HEK293 (cell line): ENCODE measurements around the gene BTBD6.

ENCODE experiments used
- CTCF ChIA-PET: fragments of 350-600 bp; formaldehyde crosslinking; extraction: SDS; loops from one replicate; lab custom pipeline; 2021; ENCODE audit warnings: antibody characterized with exemption; lab: Yijun Ruan, JAX
- POLR2A ChIA-PET: fragments of 300-600 bp; formaldehyde crosslinking; extraction: SDS; loops from one replicate; lab custom pipeline; 2020; ENCODE audit warnings: antibody characterized with exemption, inconsistent platforms; lab: Yijun Ruan, JAX
- H3K27ac ChIP-seq: fragments of 200-500 bp; sonication (Bioruptor generic); 2 replicates; pipeline ENCODE4 v1.5.1; 2014; ENCODE audit warnings: low read depth, low read length, control low read depth, inconsistent platforms; ENCODE audit errors: extremely low read depth
- H3K36me3 ChIP-seq, 2 experiments: fragments of 200-500 bp in 1 of 2; sonication (Bioruptor generic) in 1 of 2; 1 replicate in 1 of 2; 2 replicates in 1 of 2; pipeline ENCODE4 v1.5.1; 2014 to 2017; ENCODE audit warnings: inconsistent platforms in 2 of 2, low read length in 2 of 2; ENCODE audit not compliant: control insufficient read depth in 2 of 2, insufficient read depth in 1 of 2
- H3K4me1 ChIP-seq: fragments of 200-500 bp; sonication (Bioruptor generic); 2 replicates; pipeline ENCODE4 v1.5.1; 2014; ENCODE audit warnings: mild to moderate bottlenecking, low read length, inconsistent platforms; ENCODE audit not compliant: control insufficient read depth, insufficient read depth
- H3K4me3 ChIP-seq: 2 replicates; pipeline ENCODE4 v1.5.1; 2011; ENCODE audit warnings: low read depth, mild to moderate bottlenecking, control low read depth, low read length, moderate library complexity
- H3K9me3 ChIP-seq: fragments of 200-500 bp; sonication (Bioruptor generic); 2 replicates; pipeline ENCODE4 v1.5.1; 2014; ENCODE audit warnings: low read depth, low read length, inconsistent platforms; ENCODE audit not compliant: control insufficient read depth, insufficient read depth
- EGR2 ChIP-seq: fragments of 450-650 bp; formaldehyde crosslinking; IDR thresholded peaks from 2 replicates; pipeline ENCODE4 v1.5.1; 2016; ENCODE audit warnings: low read depth, missing biosample characterization, missing genetic modification characterization
- HOXD13 ChIP-seq: sonication (generic); formaldehyde crosslinking; IDR thresholded peaks from 2 replicates; pipeline ENCODE4 v1.8.0; 2022; ENCODE audit warnings: missing genetic modification reagents, borderline replicate concordance
- KLF1 ChIP-seq: fragments of 450-650 bp; formaldehyde crosslinking; IDR thresholded peaks from 2 replicates; pipeline ENCODE4 v1.5.1; 2016; ENCODE audit warnings: missing biosample characterization, missing genetic modification characterization
- KLF10 ChIP-seq: fragments of 450-650 bp; IDR thresholded peaks from 2 replicates; pipeline ENCODE4 v1.5.1; 2018; ENCODE audit warnings: missing biosample characterization, mild to moderate bottlenecking, missing genetic modification characterization
- KLF16 ChIP-seq: fragments of 450-650 bp; formaldehyde crosslinking; IDR thresholded peaks from 2 replicates; pipeline ENCODE4 v1.5.1; 2017; ENCODE audit warnings: missing biosample characterization, missing genetic modification characterization
- ZBTB17 ChIP-seq: fragments of 450-650 bp; formaldehyde crosslinking; IDR thresholded peaks from 2 replicates; pipeline ENCODE4 v1.5.1; 2016; ENCODE audit warnings: missing biosample characterization, missing genetic modification characterization
- ZBTB48 ChIP-seq: fragments of 450-650 bp; formaldehyde crosslinking; IDR thresholded peaks from 2 replicates; pipeline ENCODE4 v1.5.1; 2016; ENCODE audit warnings: missing biosample characterization, missing genetic modification characterization
- ZFHX2 ChIP-seq: fragments of 450-650 bp; formaldehyde crosslinking; conservative IDR thresholded peaks from 2 replicates; pipeline ENCODE4 v1.5.1; 2016; ENCODE audit warnings: missing biosample characterization, missing genetic modification characterization
- ZFP69B ChIP-seq: fragments of 450-650 bp; formaldehyde crosslinking; IDR thresholded peaks from 2 replicates; pipeline ENCODE4 v1.5.1; 2016; ENCODE audit warnings: missing biosample characterization, missing genetic modification characterization
- ZIC2 ChIP-seq: fragments of 450-650 bp; formaldehyde crosslinking; IDR thresholded peaks from 2 replicates; pipeline ENCODE4 v1.5.1; 2016; ENCODE audit warnings: missing biosample characterization, missing genetic modification characterization
- ZNF211 ChIP-seq: fragments of 450-650 bp; formaldehyde crosslinking; IDR thresholded peaks from 2 replicates; pipeline ENCODE4 v1.5.1; 2016; ENCODE audit warnings: low read depth, missing biosample characterization, missing genetic modification characterization
- ZNF274 ChIP-seq, 2 experiments: fragments of 200-500 bp in 1 of 2; fragments of 450-650 bp in 1 of 2; sonication (Bioruptor generic) in 1 of 2; formaldehyde crosslinking in 1 of 2; IDR thresholded peaks; 2 replicates each; pipeline versions ENCODE4 v1.5.1 to v1.6.1; 2014 to 2016; ENCODE audit warnings: borderline replicate concordance in 1 of 2, inconsistent platforms in 1 of 2, low read length in 1 of 2, missing biosample characterization in 1 of 2, missing genetic modification characterization in 1 of 2
- ZNF311 ChIP-seq: fragments of 450-650 bp; formaldehyde crosslinking; IDR thresholded peaks from 2 replicates; pipeline ENCODE4 v1.5.1; 2017; ENCODE audit warnings: missing biosample characterization, missing genetic modification characterization, borderline replicate concordance
- ZNF621 ChIP-seq: fragments of 450-650 bp; formaldehyde crosslinking; IDR thresholded peaks from 2 replicates; pipeline ENCODE4 v1.5.1; 2017; ENCODE audit warnings: missing biosample characterization, missing genetic modification characterization
- ZNF629 ChIP-seq: fragments of 450-650 bp; formaldehyde crosslinking; IDR thresholded peaks from 2 replicates; pipeline ENCODE4 v1.5.1; 2017; ENCODE audit warnings: missing biosample characterization, missing genetic modification characterization
- TF ChIP-seq, protein P1 (sequence below): fragments of 450-650 bp; formaldehyde crosslinking; IDR thresholded peaks from 2 replicates; pipeline ENCODE4; 2016; ENCODE audit warnings: missing biosample characterization, missing genetic modification characterization
- TF ChIP-seq, protein P2 (sequence below): fragments of 450-650 bp; formaldehyde crosslinking; IDR thresholded peaks from 2 replicates; pipeline ENCODE4 v1.5.1; 2017; ENCODE audit warnings: missing biosample characterization, missing genetic modification characterization
- TF ChIP-seq, protein P3 (sequence below): fragments of 450-650 bp; formaldehyde crosslinking; IDR thresholded peaks from 2 replicates; pipeline ENCODE4 v1.5.1; 2016; ENCODE audit warnings: missing biosample characterization, missing genetic modification characterization

BTBD6 gene

DNA sequence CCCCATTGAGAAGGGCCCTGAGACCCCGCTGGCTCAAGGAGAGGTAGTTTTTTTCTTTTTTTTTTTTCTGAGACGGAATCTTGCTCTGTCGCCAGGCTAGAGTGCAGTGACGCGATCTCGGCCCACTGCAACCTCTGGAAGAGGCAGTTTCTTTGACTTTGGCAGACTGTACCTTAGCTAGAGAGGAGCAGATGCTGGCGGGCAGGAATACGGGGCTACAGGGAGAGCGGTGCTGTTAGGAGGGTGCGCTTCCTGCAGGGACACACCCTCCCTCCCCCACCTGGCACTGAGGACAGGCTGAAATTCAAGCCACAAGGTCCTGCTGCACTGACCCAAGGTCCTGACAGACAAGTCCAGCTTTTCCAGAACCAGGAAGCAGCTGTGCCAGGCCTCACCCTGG lies 35.0 kb upstream of the BTBD6 start (continued):
- TF ChIP-seq ZNF211 (tag by site-specific recombination) = no peak
- TF ChIP-seq KLF10 = no peak
- TF ChIP-seq ZIC2 = peak; percentile 62
- TF ChIP-seq HOXD13 (CRISPR knock-in tag) = no peak
- TF ChIP-seq ZNF621 (tag by site-specific recombination) = no peak

DNA sequence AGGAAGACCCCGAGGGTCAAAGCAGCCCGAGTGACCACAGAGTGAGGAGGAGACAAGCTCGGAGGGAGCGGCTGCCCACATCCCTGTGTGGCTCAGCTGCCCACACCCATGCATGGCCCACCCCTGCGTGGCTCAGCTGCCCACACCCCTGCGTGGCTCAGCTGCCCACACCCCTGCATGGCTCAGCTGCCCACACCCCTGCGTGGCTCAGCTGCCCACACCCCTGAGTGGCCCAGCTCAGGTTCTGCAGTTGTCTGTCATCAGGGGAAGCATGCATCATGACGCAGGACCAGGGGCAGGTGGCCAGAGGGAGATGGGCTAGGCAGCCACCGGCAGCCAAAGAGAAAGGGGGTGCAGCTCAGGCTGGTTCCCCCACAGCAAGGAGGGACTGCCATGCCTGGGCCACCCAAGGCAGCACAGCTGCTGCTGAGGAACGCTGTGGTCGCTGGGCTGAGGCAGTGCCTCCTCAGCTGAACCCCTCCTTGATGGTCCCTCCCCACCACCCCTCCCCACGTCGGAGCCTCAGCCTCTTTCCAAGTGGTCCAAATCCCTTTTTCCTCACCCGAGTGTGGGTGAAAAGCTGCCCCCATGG lies 33.9 kb upstream of the BTBD6 start:
- H3K27ac ChIP-seq = no peak overlapping the region
- TF ChIP-seq KLF16 (tag by site-specific recombination) (no peak), ZNF629 (no peak), ZNF274 (IDR thresholded peaks at IDR 0.05; ENCODE audit: low read length) (no peak), ZNF274 (tag by site-specific recombination; IDR thresholded peaks at IDR 0.05; ENCODE audit: borderline replicate concordance) (no peak), ZBTB48 (tag by site-specific recombination) (no peak), ZFP69B (tag by site-specific recombination) (no peak), ZFHX2 (peak; percentile 90), KLF1 (tag by site-specific recombination) (peak; percentile 70), ZBTB17 (tag by site-specific recombination) (no peak), EGR2 (tag by site-specific recombination) (peak; percentile 84)
- TF ChIP-seq, protein P1, sequence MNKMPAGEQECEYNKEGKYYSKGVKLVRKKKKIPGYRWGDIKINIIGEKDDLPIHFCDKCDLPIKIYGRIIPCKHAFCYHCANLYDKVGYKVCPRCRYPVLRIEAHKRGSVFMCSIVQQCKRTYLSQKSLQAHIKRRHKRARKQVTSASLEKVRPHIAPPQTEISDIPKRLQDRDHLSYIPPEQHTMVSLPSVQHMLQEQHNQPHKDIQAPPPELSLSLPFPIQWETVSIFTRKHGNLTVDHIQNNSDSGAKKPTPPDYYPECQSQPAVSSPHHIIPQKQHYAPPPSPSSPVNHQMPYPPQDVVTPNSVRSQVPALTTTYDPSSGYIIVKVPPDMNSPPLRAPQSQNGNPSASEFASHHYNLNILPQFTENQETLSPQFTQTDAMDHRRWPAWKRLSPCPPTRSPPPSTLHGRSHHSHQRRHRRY (tag by site-specific recombination) = no peak
- no peaks in the 10 kb centered on the region for H3K4me1 ChIP-seq
- ChIA-PET POLR2A (interaction anchor here (1.2 kb wide), 1 partner anchor 10 kb away, joined by 3 read pairs; no protein-coding TSS in a partner anchor), CTCF (interaction anchor here (0.9 to 2.1 kb wide), 3 partner anchors 10 to 137 kb away, joined by 3 to 5 read pairs (median 4); no protein-coding TSS in a partner anchor)
- no peak overlapping the region for H3K4me3 ChIP-seq
- peaks cover 0 to 73% of the 10 kb centered on the region in 2 experiments; a peak in 1 of 3 replicates for H3K36me3 ChIP-seq
- H3K9me3 ChIP-seq = no peaks in the 10 kb centered on the region

DNA sequence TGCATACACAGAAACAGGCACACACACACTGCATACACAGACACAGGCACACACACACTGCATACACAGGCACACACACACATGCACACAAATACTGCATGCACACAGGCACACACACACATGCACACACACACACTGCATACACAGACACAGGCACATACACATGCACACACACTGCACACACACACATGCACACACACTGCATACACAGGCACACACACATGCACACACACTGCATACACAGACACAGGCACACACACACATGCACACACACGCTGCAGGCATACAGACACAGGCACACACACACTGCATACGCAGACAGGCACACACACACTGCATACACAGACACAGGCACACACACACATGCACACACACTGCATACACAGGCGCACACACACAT lies 32.7 kb upstream of the BTBD6 start:
- Histone ChIP-seq H3K9me3 (no peaks in the 10 kb centered on the region), H3K36me3 (peaks cover 0 to 78% of the 10 kb centered on the region in 2 experiments; a peak in 1 of 3 replicates), H3K4me1 (no peaks in the 10 kb centered on the region), H3K27ac (no peak overlapping the region), H3K4me3 (no peak overlapping the region)
- TF ChIP-seq, protein P2, sequence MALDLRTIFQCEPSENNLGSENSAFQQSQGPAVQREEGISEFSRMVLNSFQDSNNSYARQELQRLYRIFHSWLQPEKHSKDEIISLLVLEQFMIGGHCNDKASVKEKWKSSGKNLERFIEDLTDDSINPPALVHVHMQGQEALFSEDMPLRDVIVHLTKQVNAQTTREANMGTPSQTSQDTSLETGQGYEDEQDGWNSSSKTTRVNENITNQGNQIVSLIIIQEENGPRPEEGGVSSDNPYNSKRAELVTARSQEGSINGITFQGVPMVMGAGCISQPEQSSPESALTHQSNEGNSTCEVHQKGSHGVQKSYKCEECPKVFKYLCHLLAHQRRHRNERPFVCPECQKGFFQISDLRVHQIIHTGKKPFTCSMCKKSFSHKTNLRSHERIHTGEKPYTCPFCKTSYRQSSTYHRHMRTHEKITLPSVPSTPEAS (tag by site-specific recombination) = peak; percentile 100
- TF ChIP-seq, protein P3, sequence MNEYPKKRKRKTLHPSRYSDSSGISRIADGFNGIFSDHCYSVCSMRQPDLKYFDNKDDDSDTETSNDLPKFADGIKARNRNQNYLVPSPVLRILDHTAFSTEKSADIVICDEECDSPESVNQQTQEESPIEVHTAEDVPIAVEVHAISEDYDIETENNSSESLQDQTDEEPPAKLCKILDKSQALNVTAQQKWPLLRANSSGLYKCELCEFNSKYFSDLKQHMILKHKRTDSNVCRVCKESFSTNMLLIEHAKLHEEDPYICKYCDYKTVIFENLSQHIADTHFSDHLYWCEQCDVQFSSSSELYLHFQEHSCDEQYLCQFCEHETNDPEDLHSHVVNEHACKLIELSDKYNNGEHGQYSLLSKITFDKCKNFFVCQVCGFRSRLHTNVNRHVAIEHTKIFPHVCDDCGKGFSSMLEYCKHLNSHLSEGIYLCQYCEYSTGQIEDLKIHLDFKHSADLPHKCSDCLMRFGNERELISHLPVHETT = no peak
- peak; percentile 14; the same call in 1 of the 2 replicates for TF ChIP-seq ZNF311 (tag by site-specific recombination)
- ChIA-PET POLR2A (no interaction called here), CTCF (no interaction called here)
